ENCODE results near the gene ZNRF3.

ZNRF3 gene

DNA sequence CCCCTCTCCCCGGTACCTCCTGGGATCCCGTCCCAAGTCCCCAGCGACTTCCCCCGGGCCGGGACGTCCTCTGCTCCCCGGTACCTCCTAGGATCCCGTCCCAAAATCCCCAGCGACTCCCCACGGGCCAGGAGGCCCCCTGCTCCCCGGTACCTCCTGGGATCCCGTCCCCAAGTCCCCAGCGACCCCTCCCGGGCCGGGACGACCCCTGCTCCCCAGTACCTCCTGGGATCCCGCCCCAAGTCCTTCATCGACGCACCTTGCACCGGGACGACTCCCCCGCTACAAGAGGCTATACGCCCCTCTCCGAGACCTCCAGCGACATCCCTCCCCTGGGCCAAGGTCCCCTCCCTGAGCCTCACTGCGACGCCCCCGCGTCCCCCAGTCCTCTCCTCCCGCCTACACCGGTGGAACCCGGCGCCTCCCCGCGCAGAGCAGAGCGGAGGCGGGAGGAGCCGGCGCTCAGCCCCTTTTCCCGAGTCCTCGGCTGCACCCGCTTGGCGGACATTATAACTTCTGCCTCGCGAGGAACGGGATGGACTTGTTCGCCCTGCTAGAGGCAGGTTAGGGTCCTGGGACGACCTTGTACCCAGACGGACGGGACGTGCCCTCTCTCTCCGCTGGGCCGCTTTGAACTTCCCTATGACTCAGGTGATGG, 190.4 kb downstream of the ZNRF3 start:
- no peak for ATAC-seq
- TF ChIP-seq PPARA (CRISPR knock-in tag; IDR thresholded peaks at IDR 0.05; ENCODE audit: borderline replicate concordance) (no peak), ZNF70 (CRISPR knock-in tag; IDR thresholded peaks at IDR 0.05) (no peak), ESRRG (CRISPR knock-in tag; IDR thresholded peaks at IDR 0.05) (no peak), TOX (CRISPR knock-in tag; IDR thresholded peaks at IDR 0.05; ENCODE audit: borderline replicate concordance) (no peak), ARNTL (CRISPR knock-in tag; IDR thresholded peaks at IDR 0.05; ENCODE audit: borderline replicate concordance, low read depth) (no peak)
- TF ChIP-seq, protein P1, sequence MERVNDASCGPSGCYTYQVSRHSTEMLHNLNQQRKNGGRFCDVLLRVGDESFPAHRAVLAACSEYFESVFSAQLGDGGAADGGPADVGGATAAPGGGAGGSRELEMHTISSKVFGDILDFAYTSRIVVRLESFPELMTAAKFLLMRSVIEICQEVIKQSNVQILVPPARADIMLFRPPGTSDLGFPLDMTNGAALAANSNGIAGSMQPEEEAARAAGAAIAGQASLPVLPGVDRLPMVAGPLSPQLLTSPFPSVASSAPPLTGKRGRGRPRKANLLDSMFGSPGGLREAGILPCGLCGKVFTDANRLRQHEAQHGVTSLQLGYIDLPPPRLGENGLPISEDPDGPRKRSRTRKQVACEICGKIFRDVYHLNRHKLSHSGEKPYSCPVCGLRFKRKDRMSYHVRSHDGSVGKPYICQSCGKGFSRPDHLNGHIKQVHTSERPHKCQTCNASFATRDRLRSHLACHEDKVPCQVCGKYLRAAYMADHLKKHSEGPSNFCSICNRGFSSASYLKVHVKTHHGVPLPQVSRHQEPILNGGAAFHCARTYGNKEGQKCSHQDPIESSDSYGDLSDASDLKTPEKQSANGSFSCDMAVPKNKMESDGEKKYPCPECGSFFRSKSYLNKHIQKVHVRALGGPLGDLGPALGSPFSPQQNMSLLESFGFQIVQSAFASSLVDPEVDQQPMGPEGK (CRISPR knock-in tag; IDR thresholded peaks at IDR 0.05; ENCODE audit: borderline replicate concordance): no peak
- TF ChIP-seq, protein P2, sequence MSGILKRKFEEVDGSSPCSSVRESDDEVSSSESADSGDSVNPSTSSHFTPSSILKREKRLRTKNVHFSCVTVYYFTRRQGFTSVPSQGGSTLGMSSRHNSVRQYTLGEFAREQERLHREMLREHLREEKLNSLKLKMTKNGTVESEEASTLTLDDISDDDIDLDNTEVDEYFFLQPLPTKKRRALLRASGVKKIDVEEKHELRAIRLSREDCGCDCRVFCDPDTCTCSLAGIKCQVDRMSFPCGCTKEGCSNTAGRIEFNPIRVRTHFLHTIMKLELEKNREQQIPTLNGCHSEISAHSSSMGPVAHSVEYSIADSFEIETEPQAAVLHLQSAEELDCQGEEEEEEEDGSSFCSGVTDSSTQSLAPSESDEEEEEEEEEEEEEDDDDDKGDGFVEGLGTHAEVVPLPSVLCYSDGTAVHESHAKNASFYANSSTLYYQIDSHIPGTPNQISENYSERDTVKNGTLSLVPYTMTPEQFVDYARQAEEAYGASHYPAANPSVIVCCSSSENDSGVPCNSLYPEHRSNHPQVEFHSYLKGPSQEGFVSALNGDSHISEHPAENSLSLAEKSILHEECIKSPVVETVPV (CRISPR knock-in tag; IDR thresholded peaks at IDR 0.05): no peak

DNA sequence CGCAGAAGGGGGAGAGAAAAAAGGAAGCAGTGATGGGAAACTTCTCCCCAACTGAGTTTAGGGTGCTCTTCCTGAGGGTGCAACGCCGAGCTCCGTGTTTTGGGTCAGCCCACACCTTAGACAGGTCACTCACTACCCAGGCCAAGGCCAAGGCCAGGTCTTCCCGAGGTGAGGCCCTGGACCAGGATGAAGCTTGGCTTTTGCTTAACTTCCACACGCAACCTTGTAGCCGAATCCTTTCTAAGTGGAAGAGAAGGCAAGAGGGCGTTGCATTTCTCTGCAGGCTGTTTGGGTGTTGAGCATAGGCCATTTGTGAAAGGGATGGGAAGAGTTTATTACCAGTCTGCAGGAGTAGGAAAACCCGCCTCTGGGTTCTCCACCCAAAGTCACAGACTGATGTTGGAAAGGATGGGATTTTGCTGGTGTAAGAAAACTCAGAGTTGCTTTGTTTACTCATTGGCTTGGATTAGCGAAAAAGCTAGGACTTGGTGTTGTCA, 191.0 kb downstream of the ZNRF3 start:
- no peak for TF ChIP-seq ZNF70 (CRISPR knock-in tag; IDR thresholded peaks at IDR 0.05)
- TF ChIP-seq, protein P3, sequence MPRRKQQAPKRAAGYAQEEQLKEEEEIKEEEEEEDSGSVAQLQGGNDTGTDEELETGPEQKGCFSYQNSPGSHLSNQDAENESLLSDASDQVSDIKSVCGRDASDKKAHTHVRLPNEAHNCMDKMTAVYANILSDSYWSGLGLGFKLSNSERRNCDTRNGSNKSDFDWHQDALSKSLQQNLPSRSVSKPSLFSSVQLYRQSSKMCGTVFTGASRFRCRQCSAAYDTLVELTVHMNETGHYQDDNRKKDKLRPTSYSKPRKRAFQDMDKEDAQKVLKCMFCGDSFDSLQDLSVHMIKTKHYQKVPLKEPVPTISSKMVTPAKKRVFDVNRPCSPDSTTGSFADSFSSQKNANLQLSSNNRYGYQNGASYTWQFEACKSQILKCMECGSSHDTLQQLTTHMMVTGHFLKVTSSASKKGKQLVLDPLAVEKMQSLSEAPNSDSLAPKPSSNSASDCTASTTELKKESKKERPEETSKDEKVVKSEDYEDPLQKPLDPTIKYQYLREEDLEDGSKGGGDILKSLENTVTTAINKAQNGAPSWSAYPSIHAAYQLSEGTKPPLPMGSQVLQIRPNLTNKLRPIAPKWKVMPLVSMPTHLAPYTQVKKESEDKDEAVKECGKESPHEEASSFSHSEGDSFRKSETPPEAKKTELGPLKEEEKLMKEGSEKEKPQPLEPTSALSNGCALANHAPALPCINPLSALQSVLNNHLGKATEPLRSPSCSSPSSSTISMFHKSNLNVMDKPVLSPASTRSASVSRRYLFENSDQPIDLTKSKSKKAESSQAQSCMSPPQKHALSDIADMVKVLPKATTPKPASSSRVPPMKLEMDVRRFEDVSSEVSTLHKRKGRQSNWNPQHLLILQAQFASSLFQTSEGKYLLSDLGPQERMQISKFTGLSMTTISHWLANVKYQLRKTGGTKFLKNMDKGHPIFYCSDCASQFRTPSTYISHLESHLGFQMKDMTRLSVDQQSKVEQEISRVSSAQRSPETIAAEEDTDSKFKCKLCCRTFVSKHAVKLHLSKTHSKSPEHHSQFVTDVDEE (CRISPR knock-in tag; IDR thresholded peaks at IDR 0.05): no peak
- TF ChIP-seq, protein P2 (CRISPR knock-in tag; IDR thresholded peaks at IDR 0.05): no peak
- no peak for TF ChIP-seq TCF4 (CRISPR knock-in tag; IDR thresholded peaks at IDR 0.05; ENCODE audit: borderline replicate concordance)
- no peak for TF ChIP-seq SNAI2 (CRISPR knock-in tag; IDR thresholded peaks at IDR 0.05)
- no peak for TF ChIP-seq CSDC2 (CRISPR knock-in tag; IDR thresholded peaks at IDR 0.05)
- no peak for TF ChIP-seq ISL1 (CRISPR knock-in tag; IDR thresholded peaks at IDR 0.05)
- no peak for ATAC-seq

DNA sequence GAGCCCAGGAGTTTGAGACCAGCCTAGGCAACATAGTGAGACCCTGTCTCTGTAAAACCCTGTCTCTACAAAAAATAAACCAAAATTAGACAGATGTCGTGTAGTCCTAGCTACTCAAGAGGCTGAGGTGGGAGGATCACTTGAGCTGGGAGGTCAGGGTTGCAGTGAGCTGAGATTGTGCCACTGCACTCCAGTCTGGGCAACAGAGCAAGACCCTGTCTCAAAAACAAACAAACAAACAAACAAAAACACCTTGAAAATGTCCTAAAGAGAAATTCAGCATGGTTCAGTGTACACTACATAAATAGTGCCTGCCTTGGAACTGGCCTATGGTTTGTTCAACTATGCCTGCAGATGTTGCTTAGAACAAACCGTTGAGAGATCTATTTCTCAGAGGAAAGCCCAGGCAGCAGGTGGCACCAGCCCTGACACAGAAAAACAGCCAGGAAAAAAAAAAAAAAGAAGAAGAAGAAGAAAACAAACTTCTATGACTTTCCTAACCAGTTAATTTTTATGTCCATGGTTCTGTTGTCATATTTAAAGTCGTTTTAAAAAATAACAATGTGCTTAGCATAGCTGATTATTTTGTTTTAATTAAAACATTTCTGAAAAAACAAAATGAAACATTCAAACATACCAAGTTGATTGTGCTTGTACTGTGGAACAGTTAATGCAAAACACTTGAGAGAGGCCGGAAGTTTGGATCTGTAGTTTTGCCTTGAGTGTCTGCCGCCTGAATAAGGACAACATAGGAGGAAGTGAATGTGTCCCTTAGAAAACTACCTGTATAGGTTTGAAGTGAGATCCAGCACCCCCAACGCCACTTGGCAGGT, 194.9 kb downstream of the ZNRF3 start:
- TF ChIP-seq, protein P3 (CRISPR knock-in tag; IDR thresholded peaks at IDR 0.05): no peak
- TF ChIP-seq, protein P2 (CRISPR knock-in tag; IDR thresholded peaks at IDR 0.05): no peak
- TF ChIP-seq ZNF8 (CRISPR knock-in tag; IDR thresholded peaks at IDR 0.05): no peak
- TF ChIP-seq ARNTL (CRISPR knock-in tag; IDR thresholded peaks at IDR 0.05; ENCODE audit: borderline replicate concordance, low read depth): no peak
- no peak for TF ChIP-seq SNAI2 (CRISPR knock-in tag; IDR thresholded peaks at IDR 0.05)
- TF ChIP-seq PPARA (CRISPR knock-in tag; IDR thresholded peaks at IDR 0.05; ENCODE audit: borderline replicate concordance): no peak
- TF ChIP-seq GLIS3 (CRISPR knock-in tag; IDR thresholded peaks at IDR 0.05): no peak
- TF ChIP-seq, protein P4, sequence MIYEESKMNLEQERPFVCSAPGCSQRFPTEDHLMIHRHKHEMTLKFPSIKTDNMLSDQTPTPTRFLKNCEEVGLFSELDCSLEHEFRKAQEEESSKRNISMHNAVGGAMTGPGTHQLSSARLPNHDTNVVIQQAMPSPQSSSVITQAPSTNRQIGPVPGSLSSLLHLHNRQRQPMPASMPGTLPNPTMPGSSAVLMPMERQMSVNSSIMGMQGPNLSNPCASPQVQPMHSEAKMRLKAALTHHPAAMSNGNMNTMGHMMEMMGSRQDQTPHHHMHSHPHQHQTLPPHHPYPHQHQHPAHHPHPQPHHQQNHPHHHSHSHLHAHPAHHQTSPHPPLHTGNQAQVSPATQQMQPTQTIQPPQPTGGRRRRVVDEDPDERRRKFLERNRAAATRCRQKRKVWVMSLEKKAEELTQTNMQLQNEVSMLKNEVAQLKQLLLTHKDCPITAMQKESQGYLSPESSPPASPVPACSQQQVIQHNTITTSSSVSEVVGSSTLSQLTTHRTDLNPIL (CRISPR knock-in tag; IDR thresholded peaks at IDR 0.05; ENCODE audit: low read depth): no peak
- no peak for TF ChIP-seq ESRRG (CRISPR knock-in tag; IDR thresholded peaks at IDR 0.05)
- TF ChIP-seq ZC3H10 (CRISPR knock-in tag; IDR thresholded peaks at IDR 0.05): no peak
- ATAC-seq: no peak

All from SK-N-SH treated with all-trans-retinoic acid at 6 μM for 48 hours (cell line).